K562 (cell line): ENCODE measurements around the gene GNAQ. TPM values are rescaled to one million over a fixed set of nuclear protein-coding genes. Genes with fewer than 3 reads are reported as not detected.

Experiments
- ATAC-seq: fragments of 200-7000 bp; cut with Tn5 transposase; 3 replicates; pipeline ENCODE4 v1.9.1; 2020; ENCODE audit warnings: moderate library complexity
- BruUV-seq: library from RNA; stranded (reverse); fragments of 400-500 nt; replicated peaks from 2 replicates; lab custom pipeline; 2021; lab: Mats Ljungman, UMichigan
- CTCF ChIA-PET: fragments of 300-600 bp; formaldehyde crosslinking; extraction: SDS; loops from one replicate; lab custom pipeline; 2021; ENCODE audit warnings: low intra/inter-chr PET ratio; lab: Yijun Ruan, JAX
- POLR2A ChIA-PET: fragments of 300-600, 350-650 bp; sonication (Branson Sonifier 250); formaldehyde crosslinking; extraction: SDS; loops from one replicate; lab custom pipeline; 2021; ENCODE audit warnings: antibody characterized with exemption, inconsistent platforms; lab: Yijun Ruan, JAX
- DNase-seq, 4 experiments: peaks; one replicate each; pipeline versions ENCODE4 v3.0.0 to v3.0.0-alpha.2; 2011 to 2018; ENCODE audit warnings: low spot score in 3 of 4, mixed read lengths in 3 of 4; ENCODE audit errors: extremely low read depth in 1 of 4
- FAIRE-seq: peaks from 2 replicates; lab custom pipeline; 2011; peaks lifted over from hg19 to GRCh38; lab: Jason Lieb, UNC
- H2AFZ ChIP-seq: 2 replicates; pipeline ENCODE4 v1.6.0; 2011; ENCODE audit warnings: low read depth, low read length, control low read depth, inconsistent platforms
- H3K27ac ChIP-seq: fragments of 200-600 bp; 3 replicates; pipeline ENCODE4 v1.8.0; 2011; ENCODE audit warnings: low read depth, mild to moderate bottlenecking, control low read depth, inconsistent platforms, low read length, moderate library complexity, mixed read lengths; ENCODE audit errors: extremely low read depth
- H3K27me3 ChIP-seq, 2 experiments: fragments of 300-600 bp in 1 of 2; 2 replicates in 1 of 2; 3 replicates in 1 of 2; pipeline versions ENCODE4 v1.6.0 to v1.8.0; 2011; ENCODE audit warnings: inconsistent platforms in 2 of 2, low read length in 2 of 2, mild to moderate bottlenecking in 1 of 2, mixed read lengths in 1 of 2, moderate library complexity in 1 of 2; ENCODE audit not compliant: control insufficient read depth in 2 of 2, insufficient read depth in 2 of 2
- H3K36me3 ChIP-seq: fragments of 300-600 bp; 3 replicates; pipeline ENCODE4 v1.8.0; 2011; ENCODE audit warnings: mild to moderate bottlenecking, low read length, inconsistent platforms; ENCODE audit not compliant: control insufficient read depth, insufficient read depth
- H3K4me1 ChIP-seq, 2 experiments: fragments of 200-600 bp in 1 of 2; replicated peaks in 1 of 2; 2 replicates in 1 of 2; 3 replicates in 1 of 2; pipeline versions ENCODE4 v1.5.1 to v1.8.0; 2011; ENCODE audit warnings: inconsistent platforms in 2 of 2, low read length in 2 of 2, mild to moderate bottlenecking in 1 of 2, mixed read lengths in 1 of 2, moderate library complexity in 1 of 2; ENCODE audit not compliant: control insufficient read depth in 2 of 2, insufficient read depth in 2 of 2
- H3K4me2 ChIP-seq: 2 replicates; pipeline ENCODE4 v1.6.1; 2011; ENCODE audit warnings: low read length, control low read depth, inconsistent platforms, mixed read lengths; ENCODE audit not compliant: insufficient read depth
- H3K4me3 ChIP-seq: fragments of 200-600 bp; sonication (generic), shearing (Covaris generic); 2 replicates; pipeline ENCODE4 v1.5.1; 2016; ENCODE audit warnings: control low read depth, inconsistent platforms
- H3K79me2 ChIP-seq: fragments of 200-600 bp; 3 replicates; pipeline ENCODE4 v1.8.0; 2011; ENCODE audit warnings: low read length, inconsistent platforms; ENCODE audit not compliant: control insufficient read depth, insufficient read depth
- H3K9ac ChIP-seq, 2 experiments: 2 replicates each; pipeline versions ENCODE4 v1.6.0 to v1.6.1; 2011; ENCODE audit warnings: low read depth in 2 of 2, low read length in 2 of 2, control low read depth in 1 of 2, inconsistent platforms in 1 of 2, mild to moderate bottlenecking in 1 of 2, mixed read lengths in 1 of 2; ENCODE audit not compliant: insufficient read depth in 1 of 2
- H3K9me1 ChIP-seq: one replicate; pipeline ENCODE4 v1.6.0; 2011; ENCODE audit warnings: inconsistent platforms, mild to moderate bottlenecking, low read length, moderate library complexity; ENCODE audit not compliant: control insufficient read depth, insufficient read depth
- H3K9me3 ChIP-seq: replicated peaks from 2 replicates; pipeline ENCODE4 v1.5.1; 2011; ENCODE audit warnings: low read depth, low read length, inconsistent platforms; ENCODE audit not compliant: control insufficient read depth, insufficient read depth
- H4K20me1 ChIP-seq: replicated peaks from 2 replicates; pipeline ENCODE4 v1.6.1; 2011; ENCODE audit warnings: low read length, inconsistent platforms, mixed read lengths; ENCODE audit not compliant: control insufficient read depth, insufficient read depth
- ATF7 ChIP-seq: fragments of 450-650 bp; IDR thresholded peaks from 2 replicates; pipeline ENCODE4 v1.7.1; 2014; ENCODE audit warnings: mild to moderate bottlenecking, moderate library complexity
- CBFA2T3 ChIP-seq: fragments of 450-650 bp; IDR thresholded peaks from 2 replicates; pipeline ENCODE4 v1.6.1; 2017
- MEF2D ChIP-seq: conservative IDR thresholded peaks from 2 replicates; pipeline ENCODE4 v1.6.1; 2016; ENCODE audit warnings: low read depth, missing genetic modification characterization, missing compliant biosample characterization
- MEIS2 ChIP-seq: fragments of 450-650 bp; IDR thresholded peaks from 2 replicates; pipeline ENCODE4 v1.6.1; 2014; ENCODE audit warnings: mild to moderate bottlenecking; ENCODE audit not compliant: partially characterized antibody
- RCOR1 ChIP-seq, 2 experiments: IDR thresholded peaks; 2 replicates each; pipeline ENCODE4 v1.6.1; 2012; ENCODE audit warnings: low read depth in 2 of 2, low read length in 2 of 2, borderline replicate concordance in 1 of 2, improper control_type of control experiment in 1 of 2
- SETDB1 ChIP-seq: IDR thresholded peaks from one replicate; pipeline ENCODE4 v1.6.1; 2012; ENCODE audit warnings: low read length, control low read depth, inconsistent platforms
- SP2 ChIP-seq: IDR thresholded peaks from 2 replicates; pipeline ENCODE4 v1.6.1; 2011; ENCODE audit warnings: mild to moderate bottlenecking, low read depth, low read length, moderate library complexity; ENCODE audit not compliant: poor library complexity, severe bottlenecking; ENCODE audit errors: extremely low read depth
- TAL1 ChIP-seq: fragments of 450-650 bp; IDR thresholded peaks from 2 replicates; pipeline ENCODE4 v1.6.1; 2016; ENCODE audit warnings: mild to moderate bottlenecking
- TCF3 ChIP-seq: sonication (generic); formaldehyde crosslinking; IDR thresholded peaks from 2 replicates; pipeline ENCODE4 v1.4.0; 2020; ENCODE audit warnings: mild to moderate bottlenecking, missing genetic modification reagents
- ZFP36 ChIP-seq: fragments of 150-350 bp; IDR thresholded peaks from 2 replicates; pipeline ENCODE4 v1.6.1; 2018; ENCODE audit warnings: low read length, low read depth; ENCODE audit not compliant: partially characterized antibody
- ZFX ChIP-seq: sonication (generic); formaldehyde crosslinking; IDR thresholded peaks from 2 replicates; pipeline ENCODE4 v1.8.0; 2022; ENCODE audit warnings: mild to moderate bottlenecking, missing genetic modification reagents, moderate library complexity
- ZNF347 ChIP-seq: fragments of 450-650 bp; formaldehyde crosslinking; IDR thresholded peaks from 2 replicates; pipeline ENCODE4 v1.4.0; 2020; ENCODE audit warnings: low read depth, mild to moderate bottlenecking, moderate library complexity
- ZNF75A ChIP-seq: fragments of 450-650 bp; formaldehyde crosslinking; IDR thresholded peaks from 2 replicates; pipeline ENCODE4 v1.4.0; 2020; ENCODE audit warnings: mild to moderate bottlenecking
- WGBS: fragments of 100-300 bp; shearing (Covaris generic); methylation state at CpG from one replicate; pipeline ENCODE4 v1.1.6; 2016; ENCODE audit warnings: low coverage, mixed read lengths; ENCODE audit not compliant: insufficient coverage; ENCODE audit errors: missing lambda C conversion rate; 5-methylcytosine and 5-hydroxymethylcytosine counted together
- in situ Hi-C: fragments of 300-500 bp; cut with MboI; formaldehyde crosslinking; loops from 4 replicates; pipeline ENCODE4 v1.15.0; 2018; ENCODE audit warnings: inconsistent platforms, mixed read lengths
- intact Hi-C: fragments of 100-400 bp; cut with micrococcal nuclease; formaldehyde crosslinking; loops from 2 replicates; pipeline ENCODE4 v1.14.2; 2022
- polyA plus RNA-seq, 8 experiments: library from polyadenylated mRNA; depleted of rRNA in 4 of 8; stranded (reverse) in 5 of 8; unstranded in 3 of 8; fragments of >200 nt; fragmentation: Nextera tagmentation in 2 of 8; fragmentation: Illumina TruSeq in 1 of 8; extraction: Ambion mirVana in 2 of 8; extraction: Trizol in 1 of 8; gene quantifications; 2 replicates each; pipeline versions ENCODE4 v1.2.1 to v1.2.3, GENCODE V29; 2011 to 2014; ENCODE audit warnings: inconsistent platforms in 1 of 8, missing spikeins in 1 of 8
- total RNA-seq, 7 experiments: library from RNA; depleted of rRNA in 6 of 7; stranded (reverse); fragments of >200 nt in 6 of 7; fragmentation: Illumina TruSeq in 2 of 7; extraction: Trizol in 2 of 7; gene quantifications; 2 replicates each; pipeline versions ENCODE4 v1.2.1 to v1.2.3, GENCODE V29; 2011 to 2021; ENCODE audit warnings: low replicate concordance in 1 of 7
- TF ChIP-seq, protein P1 (sequence below), 2 experiments: IDR thresholded peaks in 1 of 2; conservative IDR thresholded peaks in 1 of 2; 2 replicates each; pipeline ENCODE4 v1.6.1; 2016; ENCODE audit warnings: low read depth in 2 of 2, mild to moderate bottlenecking in 1 of 2, missing compliant biosample characterization in 1 of 2, missing genetic modification characterization in 1 of 2, moderate library complexity in 1 of 2
- TF ChIP-seq, protein P2 (sequence below): sonication (generic); IDR thresholded peaks from 2 replicates; pipeline ENCODE4 v1.6.1; 2016
- TF ChIP-seq, protein P3 (sequence below): fragments of 450-650 bp; IDR thresholded peaks from 2 replicates; pipeline ENCODE4 v1.6.1; 2016

GNAQ gene
- total and polyA plus RNA-seq, 9 of the 15 experiments (the other 6 are each of a cell fraction or from before 2014, with no cell fraction given), result 4.8 to 27.9 (median 17.5) TPM

DNA sequence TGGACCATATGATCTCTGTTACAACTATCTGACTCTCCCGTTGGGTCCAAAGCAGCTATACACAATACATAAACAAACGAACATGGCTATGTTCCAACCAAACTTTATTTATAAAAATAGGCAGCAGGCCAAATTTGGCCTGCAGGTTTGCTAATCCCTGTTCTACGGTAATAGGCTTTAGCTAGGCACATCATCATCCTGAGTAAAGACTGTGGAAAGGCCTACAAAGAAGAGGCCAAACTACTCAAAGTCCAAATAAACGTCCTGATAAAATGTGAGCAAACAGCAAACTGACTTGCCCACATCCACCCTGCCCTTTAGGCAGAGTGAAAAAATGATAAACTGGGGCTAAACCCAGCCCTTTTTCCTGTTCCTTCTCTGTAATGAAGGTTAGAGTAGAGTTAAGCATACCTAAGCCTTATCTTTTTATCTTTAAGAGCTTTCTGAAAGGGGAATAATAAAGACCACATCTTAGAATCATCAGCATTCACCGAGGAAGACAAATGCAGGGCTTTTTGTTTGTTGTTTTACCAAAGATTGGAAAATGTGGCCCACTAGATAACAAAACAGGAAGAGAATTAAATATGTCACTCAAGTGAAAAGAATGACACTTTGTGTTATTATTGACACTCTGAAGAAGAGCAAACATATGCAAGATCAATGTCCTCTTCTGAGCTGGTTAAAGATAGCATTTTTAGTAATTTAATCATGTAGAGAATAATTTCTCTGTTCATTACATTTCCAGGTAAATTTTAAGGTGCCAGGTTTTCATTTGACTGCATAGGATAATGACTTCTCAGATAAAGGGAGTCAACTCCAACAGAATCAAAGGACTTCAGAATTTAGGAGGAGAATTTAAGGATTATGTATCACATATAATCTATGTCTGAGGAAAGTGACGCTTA, 223.5 kb downstream of the GNAQ start:
- Histone ChIP-seq H3K79me2 (peaks cover 17% of the 10 kb centered on the region), H2AFZ (no peak overlapping the region; the same call in 1 of the 2 replicates), H3K36me3 (peaks cover 40% of the 10 kb centered on the region), H3K4me1 (peaks cover 0 to 29% of the 10 kb centered on the region in 2 experiments; a peak in 2 of 5 replicates), H3K27me3 (no peaks in the 10 kb centered on the region), H3K4me3 (no peak overlapping the region), H3K9me3 (no peaks in the 10 kb centered on the region), H4K20me1 (no peaks in the 10 kb centered on the region), H3K4me2 (peak overlapping the region; percentile 26; the same call in 1 of the 2 replicates), H3K27ac (peak overlapping the region; percentile 51; the same call in 2 of the 3 replicates), H3K9me1 (no peaks in the 10 kb centered on the region), H3K9ac (no peak overlapping the region)
- no TSS peak for BruUV-seq
- DNase-seq, result peak in 1 of 4 experiments; percentile 17
- ATAC-seq, result peak; percentile 73
- intact Hi-C loops, result no loop called here
- peak; percentile 65 for FAIRE-seq
- ChIA-PET POLR2A (interaction anchor here (1.6 kb wide), 1 partner anchor 10 kb away, joined by 3 read pairs; no protein-coding TSS in a partner anchor), CTCF (no interaction called here)
- 6% methylated on average over 6 of the region's 6 CpGs for WGBS
- in situ Hi-C loops, result no loop called here
- TF ChIP-seq TAL1 (peak; percentile 57; the same call in 1 of the 2 replicates), ZNF75A (CRISPR knock-in tag) (no peak), ZFX (CRISPR knock-in tag) (0 out of 2 replicates have a peak, but pooled peaks have one; percentile 21), ZFP36 (no peak), MEIS2 (peak; percentile 87), MEF2D (tag) (no peak), ZNF347 (no peak), SETDB1 (no peak), ATF7 (0 out of 2 replicates have a peak, but pooled peaks have one; percentile 10), TCF3 (peak; percentile 74), SP2 (no peak), CBFA2T3 (peak; percentile 60; the same call in 1 of the 2 replicates), RCOR1 (IDR thresholded peaks at IDR 0.05; ENCODE audit: borderline replicate concordance in 1 of 2, low read depth in 2 of 2, low read length in 2 of 2) (0 out of 4 replicates have a peak, but pooled peaks of 1 of the 2 experiments have one; percentile 19)
- TF ChIP-seq, protein P1, sequence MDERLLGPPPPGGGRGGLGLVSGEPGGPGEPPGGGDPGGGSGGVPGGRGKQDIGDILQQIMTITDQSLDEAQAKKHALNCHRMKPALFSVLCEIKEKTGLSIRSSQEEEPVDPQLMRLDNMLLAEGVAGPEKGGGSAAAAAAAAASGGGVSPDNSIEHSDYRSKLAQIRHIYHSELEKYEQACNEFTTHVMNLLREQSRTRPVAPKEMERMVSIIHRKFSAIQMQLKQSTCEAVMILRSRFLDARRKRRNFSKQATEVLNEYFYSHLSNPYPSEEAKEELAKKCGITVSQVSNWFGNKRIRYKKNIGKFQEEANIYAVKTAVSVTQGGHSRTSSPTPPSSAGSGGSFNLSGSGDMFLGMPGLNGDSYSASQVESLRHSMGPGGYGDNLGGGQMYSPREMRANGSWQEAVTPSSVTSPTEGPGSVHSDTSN (CRISPR knock-in tag; IDR thresholded peaks at IDR 0.05; ENCODE audit: low read depth), result peak; percentile 30; the same call in 1 of the 2 replicates
- TF ChIP-seq, protein P1 (tag; conservative IDR thresholded peaks at IDR 0.05; ENCODE audit: low read depth), result peak; percentile 65
- TF ChIP-seq, protein P2, sequence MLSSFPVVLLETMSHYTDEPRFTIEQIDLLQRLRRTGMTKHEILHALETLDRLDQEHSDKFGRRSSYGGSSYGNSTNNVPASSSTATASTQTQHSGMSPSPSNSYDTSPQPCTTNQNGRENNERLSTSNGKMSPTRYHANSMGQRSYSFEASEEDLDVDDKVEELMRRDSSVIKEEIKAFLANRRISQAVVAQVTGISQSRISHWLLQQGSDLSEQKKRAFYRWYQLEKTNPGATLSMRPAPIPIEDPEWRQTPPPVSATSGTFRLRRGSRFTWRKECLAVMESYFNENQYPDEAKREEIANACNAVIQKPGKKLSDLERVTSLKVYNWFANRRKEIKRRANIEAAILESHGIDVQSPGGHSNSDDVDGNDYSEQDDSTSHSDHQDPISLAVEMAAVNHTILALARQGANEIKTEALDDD, result peak; percentile 38; the same call in 1 of the 2 replicates
- TF ChIP-seq, protein P3, sequence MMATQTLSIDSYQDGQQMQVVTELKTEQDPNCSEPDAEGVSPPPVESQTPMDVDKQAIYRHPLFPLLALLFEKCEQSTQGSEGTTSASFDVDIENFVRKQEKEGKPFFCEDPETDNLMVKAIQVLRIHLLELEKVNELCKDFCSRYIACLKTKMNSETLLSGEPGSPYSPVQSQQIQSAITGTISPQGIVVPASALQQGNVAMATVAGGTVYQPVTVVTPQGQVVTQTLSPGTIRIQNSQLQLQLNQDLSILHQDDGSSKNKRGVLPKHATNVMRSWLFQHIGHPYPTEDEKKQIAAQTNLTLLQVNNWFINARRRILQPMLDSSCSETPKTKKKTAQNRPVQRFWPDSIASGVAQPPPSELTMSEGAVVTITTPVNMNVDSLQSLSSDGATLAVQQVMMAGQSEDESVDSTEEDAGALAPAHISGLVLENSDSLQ, result peak; percentile 94
